Muscle layer of duodenum (tissue), 2 donors: Measurements from ENCODE around the gene C1orf122.
"Not testable (repeated sequence)": the region's sequence is repeated elsewhere in the genome, so short reads cannot be mapped to it uniquely, and the experiment has no call there.

Source experiments
- H3K27ac ChIP-seq: one replicate; pipeline ENCODE4 v1.7.0; 2013; ENCODE audit warnings: mild to moderate bottlenecking, low read length
- H3K27me3 ChIP-seq: one replicate; pipeline ENCODE4 v1.7.0; 2013; ENCODE audit warnings: low read depth, mild to moderate bottlenecking, control low read depth, low read length
- H3K36me3 ChIP-seq, 2 donors: one replicate each; pipeline ENCODE4 v1.7.0; 2013; ENCODE audit warnings: low read length in 2 of 2, control low read depth in 1 of 2, mild to moderate bottlenecking in 1 of 2; ENCODE audit not compliant: insufficient read depth in 2 of 2, control insufficient read depth in 1 of 2
- H3K4me1 ChIP-seq, 2 donors: one replicate each; pipeline ENCODE4 v1.7.0; 2013; ENCODE audit warnings: low read length in 2 of 2, mild to moderate bottlenecking in 2 of 2, control low read depth in 1 of 2, moderate library complexity in 1 of 2; ENCODE audit not compliant: insufficient read depth in 2 of 2, control insufficient read depth in 1 of 2
- H3K4me3 ChIP-seq, 2 donors: one replicate each; pipeline ENCODE4 v1.7.0; 2013; ENCODE audit warnings: low read length in 2 of 2, low read depth in 1 of 2, mild to moderate bottlenecking in 1 of 2
- H3K9me3 ChIP-seq, 2 donors: one replicate each; pipeline ENCODE4 v1.7.0; 2013; ENCODE audit warnings: low read length in 2 of 2, control low read depth in 1 of 2, mild to moderate bottlenecking in 1 of 2; ENCODE audit not compliant: control insufficient read depth in 1 of 2
- donor health status: healthy.

Gene C1orf122

GRCh38 chr1:37807555-37808368 lies at the start of gene C1orf122, which contains the start of gene YRDC:
Gene C1orf122 (plus strand): TSS chr1:37807790. CDS start chr1:37808405, 615 bp downstream.
Gene YRDC (minus strand): TSS chr1:37808208. CDS start chr1:37808180, 28 bp downstream.
- Histone ChIP-seq H3K9me3 (no peaks in the 10 kb centered on the region), H3K4me3 (peak within 1 kb of the TSS; percentile 81 to 95), H3K27ac (peak within 1 kb of the TSS; percentile 80), H3K36me3 (peaks cover 30 to 37% of the 10 kb centered on the region in 2 donors), H3K4me1 (peaks cover 9 to 35% of the 10 kb centered on the region in 2 donors), H3K27me3 (no peaks in the 10 kb centered on the region)

- H3K4me3 ChIP-seq: no peak overlapping the region
- H3K36me3 ChIP-seq: no peaks in the 10 kb centered on the region
- no peaks in the 10 kb centered on the region for H3K4me1 ChIP-seq
- H3K27me3 ChIP-seq: peaks cover 28% of the 10 kb centered on the region
- no peaks in the 10 kb centered on the region for H3K9me3 ChIP-seq
- no peak overlapping the region for H3K27ac ChIP-seq
Measured at GRCh38 chr1:37759451-37759850, 48.1 kb upstream of the C1orf122 start.

DNA sequence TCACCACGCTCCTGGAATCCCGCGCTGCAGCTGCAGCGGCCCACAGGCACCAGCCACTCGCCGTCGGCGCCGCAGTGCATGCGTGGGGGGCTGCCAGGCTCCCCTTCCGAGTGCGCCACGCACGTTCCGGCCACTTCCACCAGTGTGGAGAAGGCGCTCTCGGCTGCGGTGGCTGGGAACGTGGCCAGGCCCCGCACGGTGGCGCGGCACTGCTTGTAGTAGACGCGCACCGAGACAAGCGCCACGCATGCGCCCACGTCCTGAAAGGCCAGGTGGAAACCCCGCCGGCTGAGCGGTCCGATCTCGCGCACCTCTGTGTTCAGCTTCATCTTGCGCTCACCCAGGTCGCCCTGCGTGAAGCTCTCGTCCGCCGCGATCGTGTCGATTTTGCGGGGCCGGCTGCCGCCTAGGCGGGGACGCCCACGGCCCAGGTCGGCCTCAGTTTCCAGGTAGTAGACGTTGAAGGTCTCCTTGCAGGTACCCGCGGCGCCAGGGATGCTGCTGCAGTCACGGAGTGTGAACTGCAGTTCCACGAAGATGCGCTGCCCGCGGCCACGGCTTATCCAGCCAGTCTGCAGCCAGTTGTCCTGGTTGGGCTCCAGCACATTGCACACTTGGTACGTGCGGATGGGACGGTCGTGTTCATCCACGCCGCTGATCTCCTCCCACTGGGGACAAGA lies 46.0 kb upstream of the C1orf122 start:
- no peaks in the 10 kb centered on the region for H3K36me3 ChIP-seq
- H3K4me3 ChIP-seq: no peak overlapping the region
- no peak overlapping the region for H3K27ac ChIP-seq
- peaks cover 43% of the 10 kb centered on the region for H3K27me3 ChIP-seq
- no peaks in the 10 kb centered on the region for H3K9me3 ChIP-seq
- H3K4me1 ChIP-seq: no peaks in the 10 kb centered on the region

DNA sequence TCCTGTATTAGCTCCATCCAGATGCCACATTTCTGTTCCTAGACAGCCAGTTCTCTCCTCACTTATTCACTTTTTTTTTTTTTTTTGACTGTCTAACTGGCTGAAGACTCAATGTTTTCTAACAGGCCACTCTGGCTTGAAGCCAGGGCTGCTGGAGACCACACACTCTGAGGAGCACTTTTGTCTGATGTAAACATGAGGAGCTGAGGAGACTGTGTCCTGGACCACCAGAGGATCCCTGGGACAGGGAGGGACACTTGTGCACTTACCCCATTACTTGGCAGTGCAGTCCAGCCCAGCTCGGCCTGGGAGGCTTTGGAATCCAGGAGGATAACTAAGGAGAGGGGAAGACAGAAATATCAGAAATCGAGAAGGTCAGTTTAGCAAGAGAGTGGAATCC lies 45.1 kb upstream of the C1orf122 start:
- Histone ChIP-seq H3K9me3 (no peaks in the 10 kb centered on the region), H3K27ac (no peak overlapping the region), H3K27me3 (peaks cover 48% of the 10 kb centered on the region), H3K4me1 (no peaks in the 10 kb centered on the region), H3K4me3 (no peak overlapping the region), H3K36me3 (no peaks in the 10 kb centered on the region)

DNA sequence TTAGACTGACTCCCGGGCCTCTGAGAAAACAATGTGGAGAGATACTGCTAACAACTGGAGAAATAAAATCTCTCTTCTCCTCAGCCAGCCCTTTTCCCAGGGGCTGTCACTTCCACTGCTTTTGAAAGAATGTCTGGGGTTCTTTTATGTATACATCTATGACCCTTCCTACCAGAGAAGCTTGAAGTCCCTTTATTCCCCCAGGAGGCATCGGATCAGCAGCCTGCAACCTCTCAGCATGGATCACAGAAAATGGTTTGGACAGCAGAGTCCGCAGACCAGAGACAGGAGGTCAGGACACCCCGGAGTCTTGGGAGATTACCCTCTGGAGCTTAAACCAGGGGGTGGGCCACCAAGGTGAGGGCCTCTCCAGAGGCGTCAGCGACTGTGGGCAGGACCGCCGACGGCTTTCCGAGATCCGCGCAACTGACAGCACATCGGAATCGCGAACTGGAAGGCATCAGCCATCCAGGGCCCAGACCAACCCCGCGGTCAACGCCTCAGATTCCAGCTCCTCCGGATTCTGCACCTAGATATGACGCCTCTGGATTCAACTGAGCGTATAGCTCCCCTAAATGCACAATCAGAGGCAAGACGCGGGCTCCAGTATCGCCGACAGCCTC lies 43.7 kb upstream of the C1orf122 start:
- H3K27me3 ChIP-seq: peaks cover 48% of the 10 kb centered on the region
- H3K4me3 ChIP-seq: no peak overlapping the region

DNA sequence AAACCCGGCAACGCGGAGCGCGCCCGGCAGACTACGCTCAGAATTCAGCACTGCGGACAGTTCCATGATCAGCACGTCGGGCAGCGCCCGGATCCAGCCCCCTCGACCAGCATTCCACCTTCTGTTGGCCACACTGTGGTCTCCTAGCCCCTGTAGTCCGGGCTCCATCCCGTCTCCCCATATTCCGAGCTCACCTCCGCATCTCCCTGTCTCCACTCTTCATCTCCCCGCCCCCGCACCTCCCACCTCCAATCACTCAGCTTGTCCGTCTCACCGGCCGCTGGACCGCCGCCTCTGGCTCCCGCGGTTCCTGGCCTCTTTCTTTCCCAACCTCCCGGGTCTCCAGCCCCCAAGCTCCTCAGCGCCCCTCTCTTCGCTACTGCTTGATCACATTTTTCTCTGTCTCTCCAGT lies 43.2 kb upstream of the C1orf122 start:
- Histone ChIP-seq H3K36me3 (no peaks in the 10 kb centered on the region), H3K27me3 (peaks cover 48% of the 10 kb centered on the region), H3K4me1 (no peaks in the 10 kb centered on the region), H3K27ac (no peak overlapping the region), H3K9me3 (no peaks in the 10 kb centered on the region), H3K4me3 (no peak overlapping the region)

More for the DNA sequence above, 43.7 kb upstream of the C1orf122 start:
- no peaks in the 10 kb centered on the region for H3K9me3 ChIP-seq
- no peaks in the 10 kb centered on the region for H3K36me3 ChIP-seq
- no peaks in the 10 kb centered on the region for H3K4me1 ChIP-seq
- H3K27ac ChIP-seq: no peak overlapping the region

GRCh38 chr1:37764888-37765441 lies 42.6 kb upstream of the C1orf122 start, which contains the start of gene EPHA10:
Gene EPHA10 (minus strand): TSS chr1:37765120. CDS start chr1:37765066, 54 bp downstream.
- no peaks in the 10 kb centered on the region for H3K9me3 ChIP-seq
- no peak within 1 kb of the TSS for H3K4me3 ChIP-seq
- no peaks in the 10 kb centered on the region for H3K36me3 ChIP-seq
- H3K4me1 ChIP-seq: no peaks in the 10 kb centered on the region
- H3K27ac ChIP-seq: no peak within 1 kb of the TSS
- peaks cover 48% of the 10 kb centered on the region for H3K27me3 ChIP-seq

- no peak overlapping the region for H3K4me3 ChIP-seq
Measured at GRCh38 chr1:37765916-37766664, 41.5 kb upstream of the C1orf122 start.

GRCh38 chr1:37767488-37767887 lies 40.1 kb upstream of the C1orf122 start:
- Histone ChIP-seq H3K36me3 (no peaks in the 10 kb centered on the region), H3K4me1 (no peaks in the 10 kb centered on the region), H3K27ac (no peak overlapping the region), H3K27me3 (peaks cover 44% of the 10 kb centered on the region), H3K4me3 (no peak overlapping the region), H3K9me3 (no peaks in the 10 kb centered on the region)

More at GRCh38 chr1:37765916-37766664, 41.5 kb upstream of the C1orf122 start:
- H3K27me3 ChIP-seq: peaks cover 48% of the 10 kb centered on the region
- H3K27ac ChIP-seq: no peak overlapping the region
- H3K9me3 ChIP-seq: no peaks in the 10 kb centered on the region
- no peaks in the 10 kb centered on the region for H3K36me3 ChIP-seq
- no peaks in the 10 kb centered on the region for H3K4me1 ChIP-seq

- H3K4me1 ChIP-seq, H3K36me3 ChIP-seq, H3K9me3 ChIP-seq, H3K27me3 ChIP-seq, H3K27ac ChIP-seq, H3K4me3 ChIP-seq: not testable (repeated sequence)
Measured at GRCh38 chr1:37771440-37771839, 36.1 kb upstream of the C1orf122 start.
